Right lobe of liver (tissue), 4 donors: Measurements from ENCODE around the gene CD2BP2.

Source experiments
- CTCF ChIP-seq, 4 donors: fragments of 200-600 bp in 3 of 4; fragments of 450-650 bp in 1 of 4; IDR thresholded peaks; one replicate each; pipeline versions ENCODE4 v1.5.1 to v1.8.0; 2016 to 2022; ENCODE audit warnings: antibody characterized with exemption in 4 of 4, mild to moderate bottlenecking in 2 of 4
- POLR2A ChIP-seq: fragments of 450-650 bp; IDR thresholded peaks from one replicate; pipeline ENCODE4 v1.6.1; 2017; ENCODE audit warnings: antibody characterized with exemption, mild to moderate bottlenecking
- donor health status: DM: no; HTN: no; CAD: no.
- donor health status: DM: no; HTN: no; CAD: no.
- donor health status: DM: no; HTN: yes; CAD: no.

- no peak for TF ChIP-seq CTCF (IDR thresholded peaks at IDR 0.05)
- TF ChIP-seq POLR2A = no peak
Measured at GRCh38 chr16:30357715-30358576, 2.8 kb upstream of the CD2BP2 start.
